Left forelimb (tissue), 1 donor: ENCODE results near the gene MSH5.
A peak's percentile ranks its signal among the peaks of the same experiment; 100 is the strongest.

Experiments
- DNase-seq: peaks from one replicate; pipeline ENCODE4 v3.0.0-alpha.2; 2018; ENCODE audit warnings: low spot score

MSH5 gene

GRCh38 chr6:31713465-31713864 lies 26.3 kb upstream of the MSH5 start:
- DNase-seq = no peak

- no peak for DNase-seq
These were observed 25.7 kb upstream of the MSH5 start for GRCh38 chr6:31713991-31714684.

DNA sequence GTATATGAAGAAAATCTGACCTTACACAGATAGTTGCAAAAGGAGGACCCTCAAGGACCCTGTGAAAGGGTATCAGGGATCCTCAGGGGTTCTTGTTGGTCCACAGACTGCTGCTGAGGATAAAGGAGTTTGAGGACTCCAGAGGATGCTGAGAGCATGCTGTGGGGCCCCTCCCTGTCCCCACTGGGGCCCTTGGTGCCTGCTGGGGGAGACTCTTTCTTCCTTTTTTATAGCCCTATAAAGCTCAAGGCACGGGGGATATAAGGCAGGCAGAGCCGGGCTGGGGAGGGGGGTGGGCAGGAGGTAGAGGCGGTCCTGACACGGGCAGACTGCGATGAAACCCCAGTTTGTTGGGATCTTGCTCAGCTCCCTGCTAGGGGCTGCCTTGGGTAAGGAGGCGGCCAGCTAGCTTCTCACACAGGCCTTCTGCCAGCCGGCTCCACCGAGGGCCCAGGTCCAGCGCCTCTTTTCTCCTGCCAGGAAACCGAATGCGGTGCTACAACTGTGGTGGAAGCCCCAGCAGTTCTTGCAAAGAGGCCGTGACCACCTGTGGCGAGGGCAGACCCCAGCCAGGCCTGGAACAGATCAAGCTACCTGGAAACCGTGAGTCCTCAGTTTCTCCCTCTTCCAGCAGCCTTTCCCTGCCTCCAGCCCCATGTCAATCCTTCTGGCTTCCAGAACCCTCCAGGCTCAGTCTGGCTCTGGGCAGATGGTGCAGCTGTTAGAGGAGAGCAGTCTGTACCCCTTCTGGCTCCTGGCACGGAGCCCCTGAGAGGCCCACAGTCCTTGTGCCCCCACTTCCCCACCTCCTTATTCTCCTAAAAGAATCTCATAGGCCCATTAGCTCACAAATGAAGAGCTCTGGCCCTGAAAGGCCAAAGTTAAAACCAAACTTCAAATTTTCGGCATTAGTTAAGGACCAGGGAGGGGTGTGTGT lies 24.5 kb upstream of the MSH5 start, which contains the start of gene LY6G6D:
Gene LY6G6D, plus strand, starts transcription at position 327 of the 937 bp plus-strand sequence. Its CDS starts 8 bp downstream, at position 335.
- no peak for DNase-seq

DNA sequence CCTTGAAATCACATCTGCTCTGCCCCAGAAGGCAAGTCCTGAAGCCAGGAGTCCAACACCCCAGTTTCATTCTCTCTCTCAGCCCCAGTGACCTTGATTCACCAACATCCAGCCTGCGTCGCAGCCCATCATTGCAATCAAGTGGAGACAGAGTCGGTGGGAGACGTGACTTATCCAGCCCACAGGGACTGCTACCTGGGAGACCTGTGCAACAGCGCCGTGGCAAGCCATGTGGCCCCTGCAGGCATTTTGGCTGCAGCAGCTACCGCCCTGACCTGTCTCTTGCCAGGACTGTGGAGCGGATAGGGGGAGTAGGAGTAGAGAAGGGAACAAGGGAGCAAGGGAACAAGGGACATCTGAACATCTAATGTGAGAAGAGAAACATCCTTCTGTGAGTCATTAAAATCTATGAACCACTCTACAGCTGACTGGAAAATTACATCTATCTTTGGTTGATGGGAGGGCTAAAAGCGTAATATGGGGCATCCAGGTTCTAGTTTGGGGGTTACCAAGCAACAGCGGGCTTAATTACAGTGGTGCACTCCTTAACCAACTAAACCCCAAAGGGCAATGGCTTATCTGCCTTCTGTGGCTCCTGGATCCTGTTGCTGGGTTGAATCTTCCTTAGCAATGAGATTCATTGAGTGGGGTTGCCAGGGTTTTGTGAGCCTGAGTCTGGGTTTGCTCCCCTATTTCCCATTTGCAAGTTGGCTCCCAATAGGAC lies 22.1 kb upstream of the MSH5 start:
- DNase-seq = peak; percentile 63

DNA sequence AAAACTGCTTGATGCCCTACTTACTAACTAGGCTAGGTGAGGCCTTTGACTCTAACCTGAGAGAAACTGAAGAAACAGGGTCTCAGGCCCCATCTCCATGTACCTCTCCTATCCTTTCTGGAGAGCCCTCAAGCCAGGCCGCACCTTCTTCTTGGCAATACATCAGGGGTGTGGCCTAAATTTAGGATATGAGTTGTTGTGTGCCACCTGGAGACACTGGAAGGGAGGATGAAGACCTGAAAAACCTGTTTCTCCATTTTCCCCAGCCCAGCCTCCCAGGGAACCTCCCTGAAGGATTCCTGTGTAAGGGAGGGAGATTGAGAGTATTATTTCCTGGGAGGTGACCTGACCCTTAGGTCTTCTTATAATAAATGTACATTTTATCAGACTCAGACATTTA lies 21.5 kb upstream of the MSH5 start:
- DNase-seq = no peak

GRCh38 chr6:31719001-31719400 lies 20.8 kb upstream of the MSH5 start:
- DNase-seq = no peak

DNA sequence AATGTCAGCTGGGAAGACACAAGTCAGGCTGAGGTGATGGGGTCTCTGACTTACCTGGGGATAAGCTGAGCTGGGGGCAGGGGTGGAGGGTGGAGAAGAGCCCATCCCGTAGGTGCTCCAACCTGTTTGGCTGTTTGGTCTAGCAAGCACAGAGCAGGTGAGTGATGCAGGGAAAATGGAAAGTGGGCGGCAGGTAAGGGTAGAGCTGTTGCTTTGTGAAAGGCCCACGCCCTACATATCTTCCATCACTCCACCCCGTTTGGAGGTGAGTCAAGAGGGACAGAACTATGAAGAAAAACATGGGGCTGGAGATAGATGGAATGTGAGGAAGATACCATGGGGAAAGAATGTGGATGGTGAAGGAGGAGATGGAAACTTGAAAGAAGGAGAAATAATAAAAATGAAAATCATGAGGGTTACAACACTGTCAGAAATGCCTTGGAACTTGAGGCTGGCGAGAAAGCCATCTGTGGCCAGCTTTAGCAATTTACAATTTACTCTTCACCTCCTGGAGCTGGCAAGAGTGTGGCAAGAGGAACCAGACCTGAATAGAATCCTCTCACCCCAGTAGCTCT lies 19.5 kb upstream of the MSH5 start:
- no peak for DNase-seq

- no peak for DNase-seq
These were observed 18.3 kb upstream of the MSH5 start, which contains the start of gene LY6G6C for GRCh38 chr6:31721351-31722020. TSS of gene LY6G6C (minus strand) at chr6:31721746. CDS start at chr6:31721679, 67 bp downstream.

DNA sequence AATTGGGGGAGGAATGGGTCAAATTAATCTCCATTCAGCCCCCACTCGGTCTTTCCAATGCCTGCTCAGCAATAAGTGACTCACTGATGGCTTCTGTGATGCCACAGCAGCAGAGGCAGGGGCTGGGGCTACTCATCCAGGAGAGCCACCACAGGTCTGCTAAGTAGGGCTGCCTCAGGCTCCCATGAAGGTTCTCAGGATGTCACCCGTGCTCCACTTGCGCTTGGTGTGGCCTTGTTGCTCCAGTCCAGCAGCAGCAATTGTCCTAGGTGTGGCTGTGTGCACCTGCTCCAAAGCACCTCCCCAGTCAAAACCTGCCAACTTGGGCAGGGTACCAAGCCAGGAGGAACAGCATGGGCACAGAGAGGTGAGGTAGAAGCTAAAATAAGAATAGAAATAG lies 17.6 kb upstream of the MSH5 start:
- no peak for DNase-seq

- DNase-seq = no peak
These were observed 16.4 kb upstream of the MSH5 start, which contains the start of gene MPIG6B for GRCh38 chr6:31723245-31723979. TSS of gene MPIG6B (plus strand) at chr6:31723373. CDS start at chr6:31723384, 11 bp downstream.

DNA sequence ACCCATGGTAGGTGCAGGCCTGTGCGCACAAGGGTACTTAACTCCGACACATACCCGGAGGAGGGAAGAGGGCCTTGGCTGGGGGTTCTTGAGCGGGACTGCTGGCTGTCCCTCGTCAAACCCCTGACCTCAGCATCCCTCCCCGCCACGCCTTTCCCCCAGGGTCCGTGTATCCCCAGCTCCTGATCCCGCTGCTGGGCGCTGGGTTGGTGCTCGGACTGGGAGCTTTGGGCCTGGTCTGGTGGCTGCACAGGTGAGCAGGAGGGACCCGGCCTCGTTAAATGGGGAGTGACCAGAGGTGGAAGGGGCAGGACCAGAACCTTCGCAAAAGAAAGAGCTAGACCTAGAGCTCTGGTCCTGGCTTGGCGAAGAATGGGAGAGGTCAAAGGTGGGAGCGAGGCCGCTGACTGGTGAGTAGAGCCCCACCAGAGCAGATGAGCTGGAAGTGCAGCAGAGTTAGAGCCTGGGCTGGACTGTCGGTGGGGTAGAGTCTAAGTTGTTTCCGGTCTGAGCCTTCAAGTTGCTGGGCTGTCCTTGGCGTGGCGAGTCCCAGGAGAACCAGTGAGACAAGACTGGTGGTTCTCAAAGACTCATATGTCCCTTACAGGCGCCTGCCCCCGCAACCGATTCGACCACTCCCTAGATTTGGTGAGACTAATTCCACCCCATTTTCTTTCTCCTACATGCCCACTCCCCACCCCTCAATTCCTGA lies 15.7 kb upstream of the MSH5 start:
- no peak for DNase-seq

- no peak for DNase-seq
These were observed 14.1 kb upstream of the MSH5 start for GRCh38 chr6:31725502-31726350.

DNA sequence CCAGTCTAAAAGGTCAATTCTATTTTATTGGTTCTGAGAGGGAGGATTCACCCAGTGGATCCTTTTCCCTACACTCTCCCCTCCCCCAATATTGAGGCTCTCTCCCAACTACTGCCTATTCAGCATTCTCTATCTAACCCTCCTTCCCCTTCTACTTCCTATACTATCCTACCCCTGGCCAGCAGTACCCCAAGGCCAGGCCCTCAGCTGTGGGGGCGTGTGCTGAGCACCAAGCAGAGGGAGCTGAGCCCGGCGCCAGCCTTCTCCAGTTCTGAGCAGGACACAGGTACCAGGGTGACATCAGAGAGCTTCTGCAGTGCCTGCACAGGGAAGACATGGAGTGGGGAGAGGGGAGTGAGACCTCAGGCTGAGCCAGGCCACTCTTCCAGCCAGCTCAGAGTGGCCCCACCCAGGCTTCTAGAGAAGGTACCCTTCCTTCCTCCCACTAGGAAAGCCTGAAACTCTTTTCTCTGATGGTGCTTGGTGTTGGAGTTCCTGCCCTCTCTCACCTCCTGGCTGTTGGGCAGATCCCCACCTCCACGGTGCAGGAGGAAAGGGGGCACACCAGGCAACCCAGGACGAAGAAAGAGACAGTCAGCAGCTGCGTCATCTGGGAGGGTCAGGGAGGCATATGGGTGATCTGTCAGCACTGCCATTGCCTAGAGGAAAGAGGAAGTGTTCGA lies 12.6 kb upstream of the MSH5 start:
- no peak for DNase-seq

- DNase-seq = no peak
These were observed 11.8 kb upstream of the MSH5 start for GRCh38 chr6:31727717-31728671.

- no peak for DNase-seq
These were observed 10.9 kb upstream of the MSH5 start, which contains the start of gene DDAH2 for GRCh38 chr6:31728767-31729514. TSS of gene DDAH2 (minus strand) at chr6:31729299. CDS start at chr6:31729161, 138 bp downstream.

DNA sequence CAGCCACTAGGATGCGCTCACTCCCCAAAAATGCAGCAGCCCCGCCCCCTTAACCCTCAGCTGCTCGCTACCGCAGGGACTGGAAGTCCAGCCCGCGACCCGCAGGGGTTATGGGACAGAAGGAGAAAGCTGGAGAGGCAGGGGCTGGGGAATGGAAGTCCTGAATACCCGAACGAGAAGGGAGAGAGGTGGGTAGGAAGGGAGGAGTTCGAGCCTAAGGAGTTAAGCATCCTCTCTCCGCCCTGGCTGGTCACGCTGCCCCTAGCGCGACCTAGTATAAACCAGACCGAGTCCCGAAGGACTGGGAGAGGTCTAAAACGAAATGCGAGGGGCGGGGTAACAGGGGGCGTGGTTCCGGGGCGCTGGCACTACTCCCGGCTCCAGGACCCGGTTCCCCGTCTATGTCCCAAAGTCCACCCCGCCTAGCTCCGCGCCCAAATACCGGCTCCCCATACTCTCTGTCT lies 10.3 kb upstream of the MSH5 start:
- peak; percentile 95 for DNase-seq
